ENCODE measurements around the gene GDF10.

DNA sequence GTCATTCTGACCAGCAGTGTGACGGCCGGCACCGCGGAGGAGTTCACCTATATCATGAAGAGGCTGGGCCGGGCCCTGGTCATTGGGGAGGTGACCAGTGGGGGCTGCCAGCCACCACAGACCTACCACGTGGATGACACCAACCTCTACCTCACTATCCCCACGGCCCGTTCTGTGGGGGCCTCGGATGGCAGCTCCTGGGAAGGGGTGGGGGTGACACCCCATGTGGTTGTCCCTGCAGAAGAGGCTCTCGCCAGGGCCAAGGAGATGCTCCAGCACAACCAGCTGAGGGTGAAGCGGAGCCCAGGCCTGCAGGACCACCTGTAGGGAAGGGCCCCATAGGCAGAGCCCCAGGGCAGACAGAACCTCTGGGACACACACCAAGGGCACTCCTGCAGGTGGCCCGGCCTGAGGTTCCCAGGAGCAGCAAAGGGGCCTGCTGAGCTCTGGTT is 57.2 kb downstream of the GDF10 start:
- TF ChIP-seq POLR2AphosphoS5 (IDR thresholded peaks at IDR 0.05; ENCODE audit: insufficient read depth in 1 of 2, low read depth in 1 of 2) (no peak), POLR2A (IDR thresholded peaks at IDR 0.05) (no peak)
- TF ChIP-seq, protein P1, sequence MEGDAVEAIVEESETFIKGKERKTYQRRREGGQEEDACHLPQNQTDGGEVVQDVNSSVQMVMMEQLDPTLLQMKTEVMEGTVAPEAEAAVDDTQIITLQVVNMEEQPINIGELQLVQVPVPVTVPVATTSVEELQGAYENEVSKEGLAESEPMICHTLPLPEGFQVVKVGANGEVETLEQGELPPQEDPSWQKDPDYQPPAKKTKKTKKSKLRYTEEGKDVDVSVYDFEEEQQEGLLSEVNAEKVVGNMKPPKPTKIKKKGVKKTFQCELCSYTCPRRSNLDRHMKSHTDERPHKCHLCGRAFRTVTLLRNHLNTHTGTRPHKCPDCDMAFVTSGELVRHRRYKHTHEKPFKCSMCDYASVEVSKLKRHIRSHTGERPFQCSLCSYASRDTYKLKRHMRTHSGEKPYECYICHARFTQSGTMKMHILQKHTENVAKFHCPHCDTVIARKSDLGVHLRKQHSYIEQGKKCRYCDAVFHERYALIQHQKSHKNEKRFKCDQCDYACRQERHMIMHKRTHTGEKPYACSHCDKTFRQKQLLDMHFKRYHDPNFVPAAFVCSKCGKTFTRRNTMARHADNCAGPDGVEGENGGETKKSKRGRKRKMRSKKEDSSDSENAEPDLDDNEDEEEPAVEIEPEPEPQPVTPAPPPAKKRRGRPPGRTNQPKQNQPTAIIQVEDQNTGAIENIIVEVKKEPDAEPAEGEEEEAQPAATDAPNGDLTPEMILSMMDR (IDR thresholded peaks at IDR 0.05) = no peak

All from vagina (tissue), 2 donors.